B cell (primary cell): ENCODE measurements around the gene RAB33B. TPM values are rescaled to one million over a fixed set of nuclear protein-coding genes. Genes with fewer than 3 reads are reported as not detected.

Source experiments
- ATAC-seq: fragments of 200-7000 bp; cut with Tn5 transposase; one replicate; pipeline ENCODE4 v1.10.0; 2021; ENCODE audit warnings: low read depth, mild to moderate bottlenecking, moderate number of reproducible peaks, moderate library complexity
- CTCF ChIA-PET: fragments of 350-600 bp; sonication (Branson Sonifier 250); formaldehyde crosslinking; loops from one replicate; lab custom pipeline; 2021; ENCODE audit warnings: antibody characterized with exemption, inconsistent platforms; lab: Charles Lee
- POLR2A ChIA-PET: fragments of 350-600 bp; sonication (Branson Sonifier 250); formaldehyde crosslinking; loops from one replicate; lab custom pipeline; 2021; ENCODE audit warnings: antibody characterized with exemption; lab: Charles Lee
- DNase-seq: peaks from one replicate; pipeline ENCODE4 v3.0.0; 2013
- H2AFZ ChIP-seq: 2 replicates; pipeline ENCODE4 v1.6.1; 2012; ENCODE audit warnings: mild to moderate bottlenecking, low read depth, low read length; ENCODE audit not compliant: insufficient read depth, poor library complexity, severe bottlenecking
- H3K27ac ChIP-seq, 2 donors: 1 replicate in 1 of 2; 2 replicates in 1 of 2; pipeline ENCODE4 v1.5.1; 2012 to 2013; ENCODE audit warnings: low read length in 2 of 2, mild to moderate bottlenecking in 2 of 2, moderate library complexity in 1 of 2
- H3K27me3 ChIP-seq, 4 experiments: fragments of 200-600 bp in 1 of 4; sonication (generic) in 1 of 4; replicated peaks in 1 of 4; 1 replicate in 2 of 4; 2 replicates in 2 of 4; pipeline versions ENCODE4 v1.6.1 to v1.7.0; 2013 to 2016; ENCODE audit warnings: low read length in 3 of 4, mild to moderate bottlenecking in 2 of 4, mixed read lengths in 1 of 4, moderate library complexity in 1 of 4; ENCODE audit not compliant: insufficient read depth in 4 of 4, control insufficient read depth in 3 of 4; ENCODE audit errors: control extremely low read depth in 1 of 4
- H3K36me3 ChIP-seq, 2 experiments: replicated peaks in 1 of 2; 1 replicate in 1 of 2; 2 replicates in 1 of 2; pipeline versions ENCODE4 v1.6.1 to v1.7.1; 2013; ENCODE audit warnings: low read length in 1 of 2; ENCODE audit not compliant: insufficient read depth in 2 of 2, control insufficient read depth in 1 of 2; ENCODE audit errors: control extremely low read depth in 1 of 2, extremely low read depth in 1 of 2
- H3K4me1 ChIP-seq, 2 donors: fragments of 200-600 bp in 1 of 2; sonication (generic) in 1 of 2; 1 replicate in 1 of 2; 2 replicates in 1 of 2; pipeline versions ENCODE4 v1.5.1 to v1.6.1; 2013 to 2017; ENCODE audit warnings: low read length in 2 of 2; ENCODE audit not compliant: control insufficient read depth in 2 of 2, insufficient read depth in 2 of 2
- H3K4me2 ChIP-seq: replicated peaks from 2 replicates; pipeline ENCODE3; 2012; ENCODE audit warnings: mild to moderate bottlenecking, low read depth, low read length; ENCODE audit not compliant: poor library complexity, severe bottlenecking
- H3K4me3 ChIP-seq, 5 experiments: fragments of 200-600 bp in 1 of 5; sonication (generic) in 1 of 5; 1 replicate in 3 of 5; 2 replicates in 2 of 5; pipeline versions ENCODE4 v1.5.1 to v1.7.0; 2011 to 2016; ENCODE audit warnings: low read length in 4 of 5, mild to moderate bottlenecking in 4 of 5, low read depth in 2 of 5, control low read depth in 1 of 5, moderate library complexity in 1 of 5; ENCODE audit not compliant: insufficient read depth in 1 of 5; ENCODE audit errors: control extremely low read depth in 1 of 5, extremely low read depth in 1 of 5
- H3K79me2 ChIP-seq: fragments of 200-600 bp; sonication (generic); one replicate; pipeline ENCODE4 v1.6.0; 2016; ENCODE audit warnings: low read length; ENCODE audit not compliant: control insufficient read depth, insufficient read depth
- H3K9ac ChIP-seq: fragments of 200-600 bp; sonication (generic); 2 replicates; pipeline ENCODE4 v1.6.1; 2017; ENCODE audit warnings: mild to moderate bottlenecking, low read length, moderate library complexity
- H3K9me3 ChIP-seq, 3 donors: one replicate each; pipeline versions ENCODE4 v1.6.1 to v1.7.1; 2013; ENCODE audit warnings: low read length in 2 of 3; ENCODE audit not compliant: control insufficient read depth in 2 of 3, insufficient read depth in 1 of 3; ENCODE audit errors: control extremely low read depth in 1 of 3
- H4K20me1 ChIP-seq: 2 replicates; pipeline ENCODE4 v1.6.0; 2012; ENCODE audit warnings: mild to moderate bottlenecking, low read length; ENCODE audit not compliant: insufficient read depth, control insufficient read depth, poor library complexity, severe bottlenecking
- H3K27ac Mint-ChIP-seq: one replicate; pipeline ENCODE4 v1.8.0; 2021; ENCODE audit warnings: mixed read lengths
- H3K27me3 Mint-ChIP-seq: one replicate; pipeline ENCODE4 v1.8.0; 2021; ENCODE audit warnings: mixed read lengths
- H3K4me1 Mint-ChIP-seq: one replicate; pipeline ENCODE4 v1.8.0; 2021; ENCODE audit warnings: mixed read lengths
- H3K4me3 Mint-ChIP-seq: one replicate; pipeline ENCODE4 v1.8.0; 2021; ENCODE audit warnings: mixed read lengths
- H3K9me3 Mint-ChIP-seq: one replicate; pipeline ENCODE4 v1.8.0; 2022; ENCODE audit warnings: mixed read lengths; ENCODE audit not compliant: insufficient read depth
- CTCF ChIP-seq: fragments of 200-600 bp; IDR thresholded peaks from one replicate; pipeline ENCODE4 v1.8.0; 2022; ENCODE audit warnings: antibody characterized with exemption, mild to moderate bottlenecking
- EZH2 ChIP-seq: IDR thresholded peaks from 2 replicates; pipeline ENCODE4 v1.6.1; 2012; ENCODE audit warnings: borderline replicate concordance, low read depth, mild to moderate bottlenecking, moderate library complexity, low read length; ENCODE audit not compliant: insufficient read depth, poor library complexity, severe bottlenecking
- WGBS: methylation state at CpG from one replicate; pipeline ENCODE4 v1.1.5; 2013; ENCODE audit warnings: missing lambda C conversion rate; ENCODE audit not compliant: insufficient coverage; 5-methylcytosine and 5-hydroxymethylcytosine counted together
- intact Hi-C: fragments of 100-400 bp; cut with micrococcal nuclease; formaldehyde crosslinking; loops from one replicate; pipeline ENCODE4 v1.10.0; 2022
- polyA plus RNA-seq: library from polyadenylated mRNA; depleted of rRNA; stranded (reverse); fragments of >200 nt; gene quantifications from 2 replicates; pipeline ENCODE4 v1.2.3, GENCODE V29; 2012
- small RNA-seq: library from RNA; depleted of rRNA; stranded (forward); fragments of <200 nt; gene quantifications from one replicate; pipeline ENCODE3, GENCODE V24; 2012; ENCODE audit warnings: low replicate concordance, low read depth; ENCODE audit not compliant: insufficient read length
- total RNA-seq, 2 donors: library from RNA; stranded (reverse); fragments of 120-200 nt in 1 of 2; gene quantifications; 1 replicate in 1 of 2; 2 replicates in 1 of 2; pipeline versions ENCODE4 v1.2.3 to v1.2.4, GENCODE V29; 2013 to 2022

The RAB33B gene
- total and polyA plus RNA-seq, 2 donors (not counting 1 experiment from before 2014, with no cell fraction given): 13.1 to 18.2 TPM

GRCh38 chr4:139525414-139525813 is 71.5 kb downstream of the RAB33B start:
- no peaks in the 10 kb centered on the region for H3K9me3 Mint-ChIP-seq
- ChIA-PET CTCF (interaction anchor here (0.7 to 1.5 kb wide), 2 partner anchors 32 to 495 kb away, joined by 4 to 7 read pairs; no protein-coding TSS in a partner anchor), POLR2A (interaction anchor here (0.6 kb wide), 1 partner anchor 34 kb away, joined by 4 read pairs; no protein-coding TSS in a partner anchor)
- Histone ChIP-seq H3K79me2 (no peaks in the 10 kb centered on the region), H3K4me3 (no peak overlapping the region), H3K4me2 (no peak overlapping the region), H3K9ac (no peak overlapping the region), H3K9me3 (no peaks in the 10 kb centered on the region), H3K4me1 (peaks cover 3 to 6% of the 10 kb centered on the region in 2 donors), H3K27me3 (no peaks in the 10 kb centered on the region), H3K36me3 (peaks cover 0 to 48% of the 10 kb centered on the region in 2 experiments), H3K27ac (no peak overlapping the region), H2AFZ (no peak overlapping the region), H4K20me1 (no peaks in the 10 kb centered on the region)
- no peaks in the 10 kb centered on the region for H3K27me3 Mint-ChIP-seq
- TF ChIP-seq CTCF (no peak), EZH2 (no peak)
- intact Hi-C loops: no loop called here
- peaks cover 9% of the 10 kb centered on the region for H3K4me1 Mint-ChIP-seq
- H3K27ac Mint-ChIP-seq: no peak overlapping the region
- ATAC-seq: no peak
- H3K4me3 Mint-ChIP-seq: no peak overlapping the region
- no CpG with 5 or more reads among the region's 2 CpGs for WGBS
- no peak for DNase-seq

Small RNA genes within 50 kb of the gene (small RNA-seq; reads per million reads assigned to genes)
- not detected for gene RF01225

Other genes starting within 250 kb of the RAB33B start
- gene MGARP, start 173.9 kb upstream of the RAB33B start, total RNA-seq: not detected in 2 replicates
- 0.28 TPM in 1 of 2 replicates, not detected in the other for gene MGARP, start 173.9 kb upstream of the RAB33B start, polyA plus RNA-seq
- 56.7 and 59.5 TPM in 2 replicates for gene NAA15, start 152.6 kb upstream of the RAB33B start, total RNA-seq
- gene NAA15, start 152.6 kb upstream of the RAB33B start, polyA plus RNA-seq: 9.2 and 10.0 TPM in 2 replicates
- 16.9 and 26.5 TPM in 2 replicates for gene NDUFC1, start 151.6 kb upstream of the RAB33B start, total RNA-seq
- 19.1 and 21.3 TPM in 2 replicates for gene NDUFC1, start 151.6 kb upstream of the RAB33B start, polyA plus RNA-seq
- gene SETD7, start 102.1 kb downstream of the RAB33B start, total RNA-seq: 12.5 and 13.0 TPM in 2 replicates
- 5.1 and 15.4 TPM in 2 replicates for gene SETD7, start 102.1 kb downstream of the RAB33B start, polyA plus RNA-seq
- 3.4 TPM in 1 of 2 replicates, not detected in the other for gene MGST2, start 211.7 kb downstream of the RAB33B start, total RNA-seq
- 0.33 and 0.81 TPM in 2 replicates for gene MGST2, start 211.7 kb downstream of the RAB33B start, polyA plus RNA-seq